ENCODE data around the gene RBBP8NL. TPM values are rescaled to one million over a fixed set of nuclear protein-coding genes. Genes with fewer than 3 reads are reported as not detected.

The RBBP8NL gene
- polyA plus RNA-seq, 3 donors, result not detected

DNA sequence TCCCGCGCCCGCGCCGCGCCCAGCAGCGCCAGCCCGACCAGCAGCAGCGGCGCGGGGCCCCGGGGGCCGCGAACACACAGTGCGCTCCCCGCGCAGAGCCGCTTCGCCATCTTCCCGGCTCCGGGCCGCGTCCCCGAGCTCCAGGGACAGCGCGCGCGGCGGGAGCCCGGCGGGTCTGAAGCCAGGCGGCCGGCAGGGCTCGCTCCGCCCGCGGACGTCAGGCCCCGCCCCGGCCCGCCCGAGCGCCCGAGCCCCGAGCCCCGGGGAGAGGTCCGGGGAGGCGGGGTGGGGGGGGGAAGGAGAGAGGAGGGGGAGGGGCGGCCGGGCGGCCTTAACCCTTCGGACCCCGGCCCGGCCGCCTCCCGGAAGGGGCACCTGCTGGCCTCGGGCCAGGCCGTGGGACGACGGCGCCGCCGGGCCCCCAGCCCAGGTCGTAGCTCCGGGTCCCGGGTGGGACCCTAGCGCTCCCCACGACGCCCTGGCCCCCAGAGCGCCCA is 60.2 kb downstream of the RBBP8NL start, which contains the start of gene LAMA5:
TSS of gene LAMA5 (minus strand) at position 177 of the 497 bp plus-strand sequence. CDS start at position 110, 67 bp downstream.
- DNase-seq, result no peak
- H4K20me1 ChIP-seq (ENCODE audit: insufficient read depth, low read length), result no peaks in the 10 kb centered on the region
- H2AFZ ChIP-seq (ENCODE audit: insufficient read depth, low read depth, low read length, poor library complexity, severe bottlenecking), result peak within 1 kb of the TSS; percentile 68
- H3K79me2 ChIP-seq (ENCODE audit: insufficient read depth, low read length), result no peaks in the 10 kb centered on the region
- 0% methylated on average over 53 of the region's 70 CpGs for WGBS (ENCODE audit: insufficient coverage)
- Mint-ChIP-seq H3K36me3 (no peaks in the 10 kb centered on the region), H3K27ac (no peak within 1 kb of the TSS), H3K4me3 (peak within 1 kb of the TSS; percentile 59 to 85), H3K9me3 (peaks cover 0 to 10% (median 0%) of the 10 kb centered on the region in 7 donors), H3K27me3 (ENCODE audit: low read depth in 3 of 3) (peaks cover 39 to 69% (median 56%) of the 10 kb centered on the region in 3 donors), H3K4me1 (peaks cover 11% of the 10 kb centered on the region)
- H3K27me3 ChIP-seq (ENCODE audit: control insufficient read depth in 2 of 2, insufficient read depth in 2 of 2, low read length in 2 of 2), result peaks cover 25 to 61% of the 10 kb centered on the region in 2 donors
- H3K36me3 ChIP-seq (replicated peaks in 1 of 2; ENCODE audit: control insufficient read depth in 1 of 2, insufficient read depth in 2 of 2, low read length in 2 of 2), result no peaks in the 10 kb centered on the region
- H3K9ac ChIP-seq (ENCODE audit: insufficient read depth, low read length, poor library complexity, severe bottlenecking), result peak within 1 kb of the TSS; percentile 21
- peaks cover 0 to 3% of the 10 kb centered on the region in 2 donors for H3K9me3 ChIP-seq (replicated peaks in 1 of 2; ENCODE audit: control insufficient read depth in 1 of 2, insufficient read depth in 1 of 2, low read length in 2 of 2)
- intact Hi-C loops (cut with micrococcal nuclease), result no loop called here
- H3K4me2 ChIP-seq (replicated peaks; ENCODE audit: extremely low read depth, low read length, poor library complexity, severe bottlenecking), result peak within 1 kb of the TSS; percentile 75
- TF ChIP-seq, protein P1, sequence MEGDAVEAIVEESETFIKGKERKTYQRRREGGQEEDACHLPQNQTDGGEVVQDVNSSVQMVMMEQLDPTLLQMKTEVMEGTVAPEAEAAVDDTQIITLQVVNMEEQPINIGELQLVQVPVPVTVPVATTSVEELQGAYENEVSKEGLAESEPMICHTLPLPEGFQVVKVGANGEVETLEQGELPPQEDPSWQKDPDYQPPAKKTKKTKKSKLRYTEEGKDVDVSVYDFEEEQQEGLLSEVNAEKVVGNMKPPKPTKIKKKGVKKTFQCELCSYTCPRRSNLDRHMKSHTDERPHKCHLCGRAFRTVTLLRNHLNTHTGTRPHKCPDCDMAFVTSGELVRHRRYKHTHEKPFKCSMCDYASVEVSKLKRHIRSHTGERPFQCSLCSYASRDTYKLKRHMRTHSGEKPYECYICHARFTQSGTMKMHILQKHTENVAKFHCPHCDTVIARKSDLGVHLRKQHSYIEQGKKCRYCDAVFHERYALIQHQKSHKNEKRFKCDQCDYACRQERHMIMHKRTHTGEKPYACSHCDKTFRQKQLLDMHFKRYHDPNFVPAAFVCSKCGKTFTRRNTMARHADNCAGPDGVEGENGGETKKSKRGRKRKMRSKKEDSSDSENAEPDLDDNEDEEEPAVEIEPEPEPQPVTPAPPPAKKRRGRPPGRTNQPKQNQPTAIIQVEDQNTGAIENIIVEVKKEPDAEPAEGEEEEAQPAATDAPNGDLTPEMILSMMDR (IDR thresholded peaks at IDR 0.05), result no peak
- H3K27ac ChIP-seq (ENCODE audit: low read depth in 1 of 2, low read length in 2 of 2), result no peak within 1 kb of the TSS
- H3K4me3 ChIP-seq (replicated peaks in 1 of 3; ENCODE audit: low read depth in 2 of 3, low read length in 3 of 3), result peak within 1 kb of the TSS in 2 of 3 experiments; percentile 15 to 63
- H3K4me1 ChIP-seq (ENCODE audit: control insufficient read depth in 1 of 2, insufficient read depth in 2 of 2, low read length in 2 of 2), result peaks cover 11 to 22% of the 10 kb centered on the region in 2 donors

GRCh38 chr20:62366370-62367135 is 60.8 kb downstream of the RBBP8NL start:
- Histone ChIP-seq H3K4me1 (ENCODE audit: control insufficient read depth in 1 of 2, insufficient read depth in 2 of 2, low read length in 2 of 2) (peaks cover 11 to 22% of the 10 kb centered on the region in 2 donors), H4K20me1 (ENCODE audit: insufficient read depth, low read length) (no peaks in the 10 kb centered on the region), H2AFZ (ENCODE audit: insufficient read depth, low read depth, low read length, poor library complexity, severe bottlenecking) (peak overlapping the region; percentile 68), H3K4me2 (replicated peaks; ENCODE audit: extremely low read depth, low read length, poor library complexity, severe bottlenecking) (peak overlapping the region; percentile 75), H3K27me3 (ENCODE audit: control insufficient read depth in 2 of 2, insufficient read depth in 2 of 2, low read length in 2 of 2) (peaks cover 25 to 61% of the 10 kb centered on the region in 2 donors), H3K4me3 (replicated peaks in 1 of 3; ENCODE audit: low read depth in 2 of 3, low read length in 3 of 3) (peak overlapping the region in 2 of 3 experiments; percentile 15 to 63), H3K79me2 (ENCODE audit: insufficient read depth, low read length) (no peaks in the 10 kb centered on the region), H3K9me3 (replicated peaks in 1 of 2; ENCODE audit: control insufficient read depth in 1 of 2, insufficient read depth in 1 of 2, low read length in 2 of 2) (peaks cover 0 to 3% of the 10 kb centered on the region in 2 donors), H3K36me3 (replicated peaks in 1 of 2; ENCODE audit: control insufficient read depth in 1 of 2, insufficient read depth in 2 of 2, low read length in 2 of 2) (no peaks in the 10 kb centered on the region), H3K9ac (ENCODE audit: insufficient read depth, low read length, poor library complexity, severe bottlenecking) (peak overlapping the region; percentile 21), H3K27ac (ENCODE audit: low read depth in 1 of 2, low read length in 2 of 2) (no peak overlapping the region)
- H3K9me3 Mint-ChIP-seq, result peaks cover 0 to 10% (median 0%) of the 10 kb centered on the region in 7 donors
- no peak overlapping the region for H3K27ac Mint-ChIP-seq
- intact Hi-C loops (cut with micrococcal nuclease), result no loop called here
- H3K4me3 Mint-ChIP-seq, result peak overlapping the region in 1 of 2 donors; percentile 26
- peaks cover 11% of the 10 kb centered on the region for H3K4me1 Mint-ChIP-seq
- no peaks in the 10 kb centered on the region for H3K36me3 Mint-ChIP-seq
- TF ChIP-seq, protein P1 (IDR thresholded peaks at IDR 0.05), result no peak
- WGBS (ENCODE audit: insufficient coverage), result 2% methylated on average over 72 of the region's 72 CpGs
- no peak for DNase-seq
- peaks cover 39 to 69% (median 56%) of the 10 kb centered on the region in 3 donors for H3K27me3 Mint-ChIP-seq (ENCODE audit: low read depth in 3 of 3)
